Measurements from ENCODE around the gene GSK3A.

The GSK3A gene

DNA sequence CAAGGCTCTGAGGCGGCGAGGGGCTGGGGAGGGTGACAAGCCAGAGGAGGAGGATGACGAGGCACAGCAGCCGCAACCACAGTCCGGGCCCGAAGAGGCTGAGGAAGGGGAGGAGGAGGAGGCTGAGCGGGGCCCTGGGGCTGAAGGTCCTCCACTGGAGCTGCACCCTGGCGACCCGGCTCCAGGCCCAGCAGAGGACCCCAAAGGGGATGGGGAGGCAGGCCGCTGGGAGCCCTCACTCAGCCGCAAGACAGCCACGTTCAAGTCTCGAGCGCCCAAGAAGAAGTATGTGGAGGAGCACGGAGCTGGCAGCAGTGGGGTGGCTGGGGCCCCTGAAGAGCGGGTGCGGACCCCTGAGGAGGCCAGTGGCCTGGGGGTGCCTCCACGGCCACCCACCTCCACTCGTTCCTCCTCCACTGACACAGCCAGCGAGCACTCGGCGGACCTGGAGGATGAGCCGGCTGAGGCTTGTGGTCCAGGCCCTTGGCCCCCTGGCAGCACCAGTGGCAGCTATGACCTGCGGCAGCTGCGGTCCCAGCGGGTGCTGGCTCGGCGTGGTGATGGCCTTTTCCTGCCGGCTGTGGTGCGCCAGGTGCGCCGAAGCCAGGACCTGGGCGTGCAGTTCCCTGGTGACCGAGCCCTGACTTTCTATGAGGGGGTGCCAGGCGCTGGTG, 29.6 kb upstream of the GSK3A start:
- Histone ChIP-seq H3K4me1 (ENCODE audit: insufficient read depth, poor library complexity, severe bottlenecking) (peaks cover 14% of the 10 kb centered on the region), H3K27me3 (ENCODE audit: insufficient read depth, poor library complexity, severe bottlenecking) (no peaks in the 10 kb centered on the region), H3K27ac (ENCODE audit: poor library complexity, severe bottlenecking) (peak overlapping the region; percentile 98), H3K4me3 (ENCODE audit: severe bottlenecking) (no peak overlapping the region), H3K9me3 (ENCODE audit: severe bottlenecking) (no peaks in the 10 kb centered on the region), H3K36me3 (ENCODE audit: low read depth) (peaks cover 27% of the 10 kb centered on the region)
- TF ChIP-seq, protein P1, sequence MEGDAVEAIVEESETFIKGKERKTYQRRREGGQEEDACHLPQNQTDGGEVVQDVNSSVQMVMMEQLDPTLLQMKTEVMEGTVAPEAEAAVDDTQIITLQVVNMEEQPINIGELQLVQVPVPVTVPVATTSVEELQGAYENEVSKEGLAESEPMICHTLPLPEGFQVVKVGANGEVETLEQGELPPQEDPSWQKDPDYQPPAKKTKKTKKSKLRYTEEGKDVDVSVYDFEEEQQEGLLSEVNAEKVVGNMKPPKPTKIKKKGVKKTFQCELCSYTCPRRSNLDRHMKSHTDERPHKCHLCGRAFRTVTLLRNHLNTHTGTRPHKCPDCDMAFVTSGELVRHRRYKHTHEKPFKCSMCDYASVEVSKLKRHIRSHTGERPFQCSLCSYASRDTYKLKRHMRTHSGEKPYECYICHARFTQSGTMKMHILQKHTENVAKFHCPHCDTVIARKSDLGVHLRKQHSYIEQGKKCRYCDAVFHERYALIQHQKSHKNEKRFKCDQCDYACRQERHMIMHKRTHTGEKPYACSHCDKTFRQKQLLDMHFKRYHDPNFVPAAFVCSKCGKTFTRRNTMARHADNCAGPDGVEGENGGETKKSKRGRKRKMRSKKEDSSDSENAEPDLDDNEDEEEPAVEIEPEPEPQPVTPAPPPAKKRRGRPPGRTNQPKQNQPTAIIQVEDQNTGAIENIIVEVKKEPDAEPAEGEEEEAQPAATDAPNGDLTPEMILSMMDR (IDR thresholded peaks at IDR 0.05; ENCODE audit: poor library complexity, severe bottlenecking), result no peak
- peak; percentile 51 for DNase-seq (ENCODE audit: low spot score)
- no peak for ATAC-seq (ENCODE audit: low read depth)

DNA sequence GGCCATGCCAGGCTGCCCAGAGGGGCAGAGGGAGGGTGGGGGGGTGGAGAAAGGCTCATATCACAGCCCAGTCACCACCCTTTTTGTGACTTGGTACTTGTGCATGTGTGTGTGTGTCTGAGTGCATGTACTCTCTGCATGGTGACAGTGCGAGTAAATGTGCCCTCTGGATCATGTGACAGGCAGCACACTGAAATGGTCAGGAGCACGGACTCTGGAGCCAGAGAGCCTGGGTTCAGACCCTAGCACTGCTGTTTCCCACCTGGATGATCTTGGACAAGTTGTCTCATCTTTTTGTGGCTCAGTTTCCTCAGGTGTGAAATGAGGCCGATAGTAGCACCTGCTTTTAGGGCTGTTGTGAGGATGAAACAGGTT, 28.6 kb upstream of the GSK3A start:
- Histone ChIP-seq H3K27me3 (ENCODE audit: insufficient read depth, poor library complexity, severe bottlenecking) (no peaks in the 10 kb centered on the region), H3K36me3 (ENCODE audit: low read depth) (peaks cover 17% of the 10 kb centered on the region), H3K4me1 (ENCODE audit: insufficient read depth, poor library complexity, severe bottlenecking) (peaks cover 10% of the 10 kb centered on the region), H3K27ac (ENCODE audit: poor library complexity, severe bottlenecking) (peak overlapping the region; percentile 98), H3K4me3 (ENCODE audit: severe bottlenecking) (no peak overlapping the region), H3K9me3 (ENCODE audit: severe bottlenecking) (no peaks in the 10 kb centered on the region)
- TF ChIP-seq, protein P1 (IDR thresholded peaks at IDR 0.05; ENCODE audit: poor library complexity, severe bottlenecking), result no peak
- ATAC-seq (ENCODE audit: low read depth) (no peak), DNase-seq (ENCODE audit: low spot score) (no peak)

DNA sequence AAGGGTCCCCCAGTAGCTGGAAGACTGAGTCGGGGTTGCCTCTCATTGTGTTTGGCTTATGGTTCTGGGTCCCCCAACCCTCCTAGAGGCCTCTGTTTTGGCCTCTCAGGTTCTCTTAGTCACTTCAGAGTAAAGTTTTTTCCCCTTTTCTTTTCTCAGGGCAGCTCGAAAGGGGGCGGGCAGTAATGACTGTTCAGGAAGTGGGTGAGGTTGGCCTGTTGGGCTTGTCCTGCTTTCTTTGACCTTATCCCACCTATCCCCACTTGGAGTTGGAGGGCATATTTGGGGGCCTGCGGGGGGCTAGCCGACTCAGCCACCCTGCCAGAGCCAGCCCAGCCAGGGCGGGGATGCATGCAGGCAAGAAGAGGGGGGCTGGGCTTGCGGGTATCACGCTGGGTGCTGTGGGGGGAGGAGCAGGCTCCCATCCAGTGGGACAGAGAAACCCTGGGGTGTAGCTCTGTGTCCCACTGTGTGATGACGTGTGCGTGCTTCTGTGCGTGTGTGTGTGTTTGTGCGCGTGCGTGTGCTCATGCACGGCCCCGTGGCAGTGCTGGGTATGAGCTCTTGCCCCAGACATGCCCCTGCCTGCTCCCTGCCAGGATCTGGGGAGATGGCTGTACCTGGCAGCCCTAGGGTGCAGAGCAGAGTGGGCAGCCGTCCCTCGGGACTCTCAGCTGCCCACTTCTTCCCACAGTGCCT, 28.1 kb upstream of the GSK3A start:
- peak overlapping the region; percentile 98 for H3K27ac ChIP-seq (ENCODE audit: poor library complexity, severe bottlenecking)
- peak; percentile 24 for ATAC-seq (ENCODE audit: low read depth)
- peaks cover 13% of the 10 kb centered on the region for H3K36me3 ChIP-seq (ENCODE audit: low read depth)
- TF ChIP-seq, protein P1 (IDR thresholded peaks at IDR 0.05; ENCODE audit: poor library complexity, severe bottlenecking), result no peak
- peak overlapping the region; percentile 84 for H3K4me3 ChIP-seq (ENCODE audit: severe bottlenecking)
- peak; percentile 89 for DNase-seq (ENCODE audit: low spot score)
- H3K4me1 ChIP-seq (ENCODE audit: insufficient read depth, poor library complexity, severe bottlenecking), result peaks cover 10% of the 10 kb centered on the region
- H3K9me3 ChIP-seq (ENCODE audit: severe bottlenecking), result no peaks in the 10 kb centered on the region
- H3K27me3 ChIP-seq (ENCODE audit: insufficient read depth, poor library complexity, severe bottlenecking), result no peaks in the 10 kb centered on the region

DNA sequence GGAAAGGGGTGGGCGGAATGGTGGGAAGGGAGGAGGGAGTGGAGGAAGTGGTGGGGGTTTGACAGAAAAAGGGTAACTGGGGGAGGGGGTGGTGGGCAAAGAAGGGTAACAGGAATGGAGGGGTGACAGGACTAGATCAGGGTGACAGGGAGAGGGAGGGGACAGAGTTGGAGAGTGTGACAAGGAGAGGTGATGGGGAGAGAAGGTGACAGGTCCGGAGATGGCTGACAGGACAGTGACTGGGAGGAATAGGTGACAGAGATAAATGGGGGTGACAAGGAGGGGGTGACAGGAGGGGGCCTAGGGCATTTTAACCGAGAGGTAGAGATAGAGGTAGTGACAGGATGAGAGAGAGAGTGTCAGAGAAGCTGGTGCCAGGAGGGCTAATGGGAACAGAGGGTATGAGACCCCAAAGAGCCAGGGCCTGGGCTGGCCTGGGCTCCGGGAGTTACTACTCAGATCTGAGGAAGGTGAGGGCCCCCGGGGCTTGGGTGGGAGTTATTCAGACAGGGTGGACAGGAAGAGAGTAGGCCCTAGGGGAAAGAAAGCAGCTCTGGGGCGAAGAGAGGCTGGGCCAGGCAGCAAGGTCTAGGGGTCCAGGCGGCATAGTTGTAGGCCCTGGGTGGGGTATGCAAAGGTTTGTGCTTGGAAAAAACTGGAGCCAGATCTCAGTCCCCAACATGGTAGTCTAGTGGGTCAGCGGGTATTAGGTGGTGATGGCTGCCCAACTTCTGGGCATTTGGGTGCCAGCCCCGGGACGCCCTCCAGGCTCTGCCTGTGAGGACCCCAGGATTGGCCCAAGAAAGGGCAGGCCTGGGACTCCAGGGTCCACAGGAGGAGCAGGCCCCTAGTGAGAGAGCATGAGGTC, 27.3 kb upstream of the GSK3A start:
- Histone ChIP-seq H3K4me3 (ENCODE audit: severe bottlenecking) (peak overlapping the region; percentile 84), H3K9me3 (ENCODE audit: severe bottlenecking) (no peaks in the 10 kb centered on the region), H3K36me3 (ENCODE audit: low read depth) (peaks cover 5% of the 10 kb centered on the region), H3K4me1 (ENCODE audit: insufficient read depth, poor library complexity, severe bottlenecking) (peaks cover 5% of the 10 kb centered on the region), H3K27me3 (ENCODE audit: insufficient read depth, poor library complexity, severe bottlenecking) (no peaks in the 10 kb centered on the region), H3K27ac (ENCODE audit: poor library complexity, severe bottlenecking) (peak overlapping the region; percentile 98)
- ATAC-seq (ENCODE audit: low read depth), result no peak
- DNase-seq (ENCODE audit: low spot score), result peak; percentile 57
- TF ChIP-seq, protein P1 (IDR thresholded peaks at IDR 0.05; ENCODE audit: poor library complexity, severe bottlenecking), result no peak

Measured in RWPE2 (cell line).